Measurements from ENCODE around the gene ATP8B1. TPM values are rescaled to one million over a fixed set of nuclear protein-coding genes. Genes with fewer than 3 reads are reported as not detected.

Gene ATP8B1
- total RNA-seq, 3 donors from 2014 or later, result 175 to 406 (median 316) TPM

GRCh38 chr18:57683470-57683869 is 119.6 kb downstream of the ATP8B1 start:
- intact Hi-C loops (cut with DNase I, micrococcal nuclease), result no loop called here
- Histone ChIP-seq H3K4me3 (no peak overlapping the region), H3K36me3 (ENCODE audit: low read depth) (no peaks in the 10 kb centered on the region), H3K4me1 (ENCODE audit: low read depth) (no peaks in the 10 kb centered on the region), H3K9me3 (no peaks in the 10 kb centered on the region)
- TF ChIP-seq, protein P1, sequence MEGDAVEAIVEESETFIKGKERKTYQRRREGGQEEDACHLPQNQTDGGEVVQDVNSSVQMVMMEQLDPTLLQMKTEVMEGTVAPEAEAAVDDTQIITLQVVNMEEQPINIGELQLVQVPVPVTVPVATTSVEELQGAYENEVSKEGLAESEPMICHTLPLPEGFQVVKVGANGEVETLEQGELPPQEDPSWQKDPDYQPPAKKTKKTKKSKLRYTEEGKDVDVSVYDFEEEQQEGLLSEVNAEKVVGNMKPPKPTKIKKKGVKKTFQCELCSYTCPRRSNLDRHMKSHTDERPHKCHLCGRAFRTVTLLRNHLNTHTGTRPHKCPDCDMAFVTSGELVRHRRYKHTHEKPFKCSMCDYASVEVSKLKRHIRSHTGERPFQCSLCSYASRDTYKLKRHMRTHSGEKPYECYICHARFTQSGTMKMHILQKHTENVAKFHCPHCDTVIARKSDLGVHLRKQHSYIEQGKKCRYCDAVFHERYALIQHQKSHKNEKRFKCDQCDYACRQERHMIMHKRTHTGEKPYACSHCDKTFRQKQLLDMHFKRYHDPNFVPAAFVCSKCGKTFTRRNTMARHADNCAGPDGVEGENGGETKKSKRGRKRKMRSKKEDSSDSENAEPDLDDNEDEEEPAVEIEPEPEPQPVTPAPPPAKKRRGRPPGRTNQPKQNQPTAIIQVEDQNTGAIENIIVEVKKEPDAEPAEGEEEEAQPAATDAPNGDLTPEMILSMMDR (IDR thresholded peaks at IDR 0.05), result no peak
- no peak for ATAC-seq
- no peak for DNase-seq

DNA sequence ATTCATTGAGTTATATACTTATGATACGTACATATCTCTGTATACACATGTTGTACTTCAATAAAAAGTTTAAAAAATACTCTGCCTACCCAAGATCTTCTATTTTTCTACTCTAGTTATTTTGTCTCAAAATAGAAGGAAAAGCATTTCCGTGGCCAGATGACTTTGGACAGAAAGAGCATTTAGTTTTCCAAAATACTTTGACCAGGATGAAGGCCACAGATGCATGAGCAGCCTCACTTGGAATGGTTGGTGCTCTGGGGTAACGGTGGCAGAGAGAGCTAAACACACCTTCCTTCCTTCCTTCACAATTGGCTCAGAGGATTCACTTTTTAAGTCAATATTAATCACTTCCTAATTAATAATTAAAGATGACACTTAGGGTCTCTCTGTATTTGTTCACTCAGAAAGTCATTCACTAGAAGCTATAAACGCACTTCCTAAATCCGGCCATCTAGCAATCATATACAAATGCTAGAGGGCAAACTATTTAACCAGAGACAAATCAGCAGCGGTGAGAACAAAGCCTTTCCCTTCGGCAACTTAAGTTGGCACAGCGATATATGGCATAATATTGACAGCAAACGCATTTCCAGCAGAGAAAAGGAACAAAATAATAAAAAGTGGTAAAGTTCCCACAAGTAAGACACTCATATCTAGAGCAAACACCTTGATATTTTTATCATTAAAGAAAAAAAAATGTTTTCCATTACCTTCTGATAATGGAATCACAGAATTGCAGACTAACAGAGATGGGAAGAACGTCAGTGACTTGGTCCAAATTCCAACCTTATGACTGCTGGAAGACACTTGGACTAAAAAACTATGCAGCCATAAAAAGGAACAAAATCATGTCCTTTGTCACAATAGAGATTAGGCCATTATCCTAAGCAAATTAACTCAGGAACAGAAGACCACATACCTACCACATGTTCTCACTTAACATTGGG is 125.6 kb downstream of the ATP8B1 start:
- TF ChIP-seq, protein P1 (IDR thresholded peaks at IDR 0.05), result no peak
- H3K4me1 ChIP-seq (ENCODE audit: low read depth), result no peaks in the 10 kb centered on the region
- ATAC-seq (no peak), DNase-seq (no peak)
- intact Hi-C loops (cut with DNase I, micrococcal nuclease), result no loop called here
- H3K36me3 ChIP-seq (ENCODE audit: low read depth), result no peaks in the 10 kb centered on the region
- no peak overlapping the region for H3K4me3 ChIP-seq
- peaks cover 3% of the 10 kb centered on the region for H3K9me3 ChIP-seq

GRCh38 chr18:57674891-57675290 is 128.2 kb downstream of the ATP8B1 start:
- Histone ChIP-seq H3K4me1 (ENCODE audit: low read depth) (no peaks in the 10 kb centered on the region), H3K9me3 (peaks cover 3% of the 10 kb centered on the region), H3K36me3 (ENCODE audit: low read depth) (no peaks in the 10 kb centered on the region), H3K4me3 (no peak overlapping the region)
- DNase-seq (no peak), ATAC-seq (no peak)
- intact Hi-C loops (cut with DNase I, micrococcal nuclease), result no loop called here
- TF ChIP-seq, protein P1 (IDR thresholded peaks at IDR 0.05), result no peak

- TF ChIP-seq, protein P1 (IDR thresholded peaks at IDR 0.05), result no peak
- DNase-seq, result no peak
- peaks cover 6% of the 10 kb centered on the region for H3K36me3 ChIP-seq (ENCODE audit: low read depth)
- H3K4me1 ChIP-seq (ENCODE audit: low read depth), result no peaks in the 10 kb centered on the region
- intact Hi-C loops (cut with DNase I, micrococcal nuclease), result no loop called here
- no peak for ATAC-seq
- peaks cover 3% of the 10 kb centered on the region for H3K9me3 ChIP-seq
- no peak overlapping the region for H3K4me3 ChIP-seq
Observed at GRCh38 chr18:57670046-57670445, 133.1 kb downstream of the ATP8B1 start.

DNA sequence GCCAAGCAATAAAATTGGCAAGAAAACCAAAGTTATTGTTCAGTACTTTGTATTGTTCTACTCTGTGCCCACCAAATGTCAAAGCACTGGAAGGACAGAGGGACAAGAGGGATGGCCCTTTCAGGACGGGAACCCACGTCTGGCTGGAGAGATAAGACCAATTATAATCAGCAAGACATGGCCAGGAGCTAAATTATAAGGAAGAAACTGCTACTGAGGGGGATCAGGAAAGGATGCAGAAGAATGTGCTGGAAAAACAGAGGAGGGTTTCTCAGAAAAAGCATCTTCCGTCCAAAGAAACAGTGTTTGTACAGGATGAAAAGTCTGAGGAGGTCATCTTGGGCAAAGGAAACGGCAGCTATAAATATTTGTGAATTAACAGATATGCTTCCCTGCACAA is 135.1 kb downstream of the ATP8B1 start:
- intact Hi-C loops (cut with DNase I, micrococcal nuclease), result no loop called here
- ATAC-seq (no peak), DNase-seq (no peak)
- Histone ChIP-seq H3K4me3 (no peak overlapping the region), H3K4me1 (ENCODE audit: low read depth) (no peaks in the 10 kb centered on the region), H3K36me3 (ENCODE audit: low read depth) (peaks cover 6% of the 10 kb centered on the region), H3K9me3 (no peaks in the 10 kb centered on the region)
- TF ChIP-seq, protein P1 (IDR thresholded peaks at IDR 0.05), result no peak

All from mucosa of descending colon (tissue), 3 donors.